ENCODE measurements around the gene TMEM125. TPM values are rescaled to one million over a fixed set of nuclear protein-coding genes. Genes with fewer than 3 reads are reported as not detected.

TMEM125 gene
- total RNA-seq, 2 donors from 2014 or later = 45.8 to 51.1 TPM

GRCh38 chr1:43307458-43308158, 37.8 kb downstream of the TMEM125 start:
- ATAC-seq = no peak
- H3K4me1 ChIP-seq = no peaks in the 10 kb centered on the region
- no peaks in the 10 kb centered on the region for H3K36me3 ChIP-seq (replicated peaks in 1 of 2; ENCODE audit: insufficient read depth in 1 of 2, low read depth in 2 of 2)
- no peaks in the 10 kb centered on the region for H3K9me3 ChIP-seq
- WGBS, 2 donors = 87 to 91% methylated on average over 5 to 8 of the region's 9 CpGs
- intact Hi-C loops (cut with DNase I) = no loop called here
- no peak for DNase-seq
- H3K4me3 ChIP-seq = no peak overlapping the region
- H3K27ac ChIP-seq = no peak overlapping the region
- TF ChIP-seq POLR2A (IDR thresholded peaks at IDR 0.05) (no peak), CTCF (IDR thresholded peaks at IDR 0.05) (no peak)
- no peaks in the 10 kb centered on the region for H3K27me3 ChIP-seq

- Histone ChIP-seq H3K9me3 (no peaks in the 10 kb centered on the region), H3K27me3 (no peaks in the 10 kb centered on the region), H3K4me1 (no peaks in the 10 kb centered on the region), H3K27ac (no peak overlapping the region), H3K36me3 (replicated peaks in 1 of 2; ENCODE audit: insufficient read depth in 1 of 2, low read depth in 2 of 2) (no peaks in the 10 kb centered on the region), H3K4me3 (no peak overlapping the region)
- TF ChIP-seq POLR2A (IDR thresholded peaks at IDR 0.05) (no peak), CTCF (IDR thresholded peaks at IDR 0.05) (no peak)
- WGBS, 2 donors = 92 to 93% methylated on average over 18 to 20 of the region's 20 CpGs
- intact Hi-C loops (cut with DNase I) = no loop called here
- no peak for ATAC-seq
- DNase-seq = no peak
These were observed 39.0 kb downstream of the TMEM125 start for GRCh38 chr1:43308635-43309404.

GRCh38 chr1:43309405-43310025, 39.7 kb downstream of the TMEM125 start:
- ATAC-seq = no peak
- TF ChIP-seq CTCF (IDR thresholded peaks at IDR 0.05) = no peak
- TF ChIP-seq POLR2A (IDR thresholded peaks at IDR 0.05) = no peak
- WGBS, 2 donors = 88 to 91% methylated on average over 6 to 13 of the region's 13 CpGs
- Histone ChIP-seq H3K9me3 (no peaks in the 10 kb centered on the region), H3K27me3 (no peaks in the 10 kb centered on the region), H3K36me3 (replicated peaks in 1 of 2; ENCODE audit: insufficient read depth in 1 of 2, low read depth in 2 of 2) (no peaks in the 10 kb centered on the region), H3K27ac (no peak overlapping the region), H3K4me1 (no peaks in the 10 kb centered on the region), H3K4me3 (no peak overlapping the region)
- DNase-seq = no peak
- intact Hi-C loops (cut with DNase I) = no loop called here

- Histone ChIP-seq H3K27ac (no peak overlapping the region), H3K4me1 (no peaks in the 10 kb centered on the region), H3K9me3 (no peaks in the 10 kb centered on the region), H3K36me3 (replicated peaks in 1 of 2; ENCODE audit: insufficient read depth in 1 of 2, low read depth in 2 of 2) (no peaks in the 10 kb centered on the region), H3K4me3 (no peak overlapping the region), H3K27me3 (no peaks in the 10 kb centered on the region)
- intact Hi-C loops (cut with DNase I) = no loop called here
- no peak for ATAC-seq
- no peak for TF ChIP-seq CTCF (IDR thresholded peaks at IDR 0.05)
- TF ChIP-seq POLR2A (IDR thresholded peaks at IDR 0.05) = no peak
- 85 to 93% methylated on average over 7 to 9 of the region's 9 CpGs for WGBS, 2 donors
- no peak for DNase-seq
These were observed 41.7 kb downstream of the TMEM125 start for GRCh38 chr1:43311521-43311920.
